Esophagus squamous epithelium (tissue), 5 donors: ENCODE measurements around the gene RSPO1. TPM values are rescaled to one million over a fixed set of nuclear protein-coding genes. Genes with fewer than 3 reads are reported as not detected.

Experiments
- DNase-seq: peaks from one replicate; lab custom pipeline; 2025; lab: John Stamatoyannopoulos, UW
- H3K27ac ChIP-seq, 4 donors: fragments of 200-600 bp; sonication (generic); one replicate each; pipeline ENCODE4 v1.5.1; 2016 to 2019; ENCODE audit warnings: mild to moderate bottlenecking in 1 of 4
- H3K27me3 ChIP-seq, 4 donors: fragments of 200-600 bp; sonication (generic); 1 replicate in 3 of 4; 2 replicates in 1 of 4; pipeline versions ENCODE4 v1.5.1 to v1.6.0; 2017 to 2021; ENCODE audit warnings: antibody characterized with exemption in 1 of 4
- H3K36me3 ChIP-seq, 3 donors: fragments of 200-600 bp; sonication (generic); one replicate each; pipeline ENCODE4 v1.5.1; 2016 to 2019
- H3K4me1 ChIP-seq, 3 donors: fragments of 200-600 bp; sonication (generic); one replicate each; pipeline ENCODE4 v1.5.1; 2017 to 2019
- H3K4me3 ChIP-seq, 4 donors: fragments of 200-600 bp; sonication (generic); 1 replicate in 3 of 4; 2 replicates in 1 of 4; pipeline ENCODE4 v1.5.1; 2016 to 2019; ENCODE audit warnings: mild to moderate bottlenecking in 2 of 4, moderate library complexity in 1 of 4
- H3K9me3 ChIP-seq, 3 donors: fragments of 200-600 bp; sonication (generic); one replicate each; pipeline ENCODE4 v1.5.1; 2016 to 2019
- CTCF ChIP-seq, 6 experiments: fragments of 450-650 bp in 4 of 6; fragments of 200-600 bp in 2 of 6; sonication (generic) in 2 of 6; IDR thresholded peaks; one replicate each; pipeline ENCODE4 v1.5.1; 2016 to 2019; ENCODE audit warnings: antibody characterized with exemption in 6 of 6, mild to moderate bottlenecking in 4 of 6, moderate library complexity in 4 of 6
- POLR2A ChIP-seq, 4 donors: fragments of 450-650 bp; IDR thresholded peaks; one replicate each; pipeline ENCODE4 v1.6.1; 2017; ENCODE audit warnings: antibody characterized with exemption in 4 of 4, mild to moderate bottlenecking in 4 of 4, moderate library complexity in 3 of 4
- WGBS, 2 donors: methylation state at CpG; one replicate each; pipeline ENCODE4 v1.1.5; 2018; 5-methylcytosine and 5-hydroxymethylcytosine counted together
- intact Hi-C: fragments of 100-400 bp; cut with DNase I; formaldehyde crosslinking; loops from one replicate; pipeline ENCODE4 v1.15.0; 2022
- total RNA-seq, 4 donors: library from RNA; depleted of rRNA; stranded (reverse); fragments of >200 nt; gene quantifications; one replicate each; pipeline ENCODE4 v1.1.0, GENCODE V29; 2016
- donor health status: DM: yes; HTN: yes; CAD: no.

Gene RSPO1
- total RNA-seq, 4 donors from 2014 or later: 0.49 to 6.1 (median 2.4) TPM

- Histone ChIP-seq H3K27me3 (no peaks in the 10 kb centered on the region), H3K4me3 (no peak overlapping the region), H3K9me3 (no peaks in the 10 kb centered on the region), H3K27ac (no peak overlapping the region), H3K36me3 (peaks cover 0 to 87% (median 41%) of the 10 kb centered on the region in 3 donors), H3K4me1 (no peaks in the 10 kb centered on the region)
- no peak for TF ChIP-seq CTCF (IDR thresholded peaks at IDR 0.05)
- no peak for TF ChIP-seq POLR2A (IDR thresholded peaks at IDR 0.05)
- no peak for DNase-seq
- WGBS, 2 donors: 77 to 83% methylated on average over 3 of the region's 3 CpGs
- intact Hi-C loops: no loop called here
Measured at GRCh38 chr1:37567023-37567422, 67.7 kb downstream of the RSPO1 start.

GRCh38 chr1:37564892-37565291 lies 69.8 kb downstream of the RSPO1 start:
- Histone ChIP-seq H3K9me3 (no peaks in the 10 kb centered on the region), H3K4me1 (no peaks in the 10 kb centered on the region), H3K36me3 (peaks cover 0 to 74% (median 38%) of the 10 kb centered on the region in 3 donors), H3K27me3 (no peaks in the 10 kb centered on the region), H3K27ac (no peak overlapping the region), H3K4me3 (no peak overlapping the region)
- DNase-seq: no peak
- intact Hi-C loops: no loop called here
- no peak for TF ChIP-seq CTCF (IDR thresholded peaks at IDR 0.05)
- TF ChIP-seq POLR2A (IDR thresholded peaks at IDR 0.05): no peak

GRCh38 chr1:37562984-37563383 lies 71.7 kb downstream of the RSPO1 start:
- no peaks in the 10 kb centered on the region for H3K27me3 ChIP-seq
- intact Hi-C loops: no loop called here
- H3K9me3 ChIP-seq: no peaks in the 10 kb centered on the region
- DNase-seq: no peak
- H3K27ac ChIP-seq: no peak overlapping the region
- H3K36me3 ChIP-seq: peaks cover 0 to 55% (median 26%) of the 10 kb centered on the region in 3 donors
- WGBS, 2 donors: 82 to 100% methylated on average over 1 of the region's 1 CpG
- H3K4me1 ChIP-seq: no peaks in the 10 kb centered on the region
- TF ChIP-seq POLR2A (IDR thresholded peaks at IDR 0.05): no peak
- no peak for TF ChIP-seq CTCF (IDR thresholded peaks at IDR 0.05)
- H3K4me3 ChIP-seq: no peak overlapping the region

Other genes starting within 250 kb of the RSPO1 start
- 100 to 1,000 TPM in 1 of 4 donors, 10 to 100 TPM in 3; 11.6 to 132 (median 49.0) TPM for gene ZC3H12A, start 160.3 kb downstream of the RSPO1 start, total RNA-seq
- 10 to 100 TPM; 45.5 to 67.9 (median 56.5) TPM for gene MEAF6, start 120.1 kb downstream of the RSPO1 start, total RNA-seq
- 10 to 100 TPM; 10.5 to 21.1 (median 13.1) TPM for gene SNIP1, start 80.6 kb downstream of the RSPO1 start, total RNA-seq
- 1 to 10 TPM in 1 of 4 donors, under 1 TPM in 2, not detected in 1; 0.09 to 4.2 (median 0.88) TPM for gene DNALI1, start 78.0 kb downstream of the RSPO1 start, total RNA-seq
- 10 to 100 TPM; 27.5 to 53.2 (median 37.1) TPM for gene GNL2, start 39.0 kb downstream of the RSPO1 start, total RNA-seq
- gene CDCA8, start 57.6 kb upstream of the RSPO1 start, total RNA-seq: 10 to 100 TPM in 1 of 4 donors, 1 to 10 TPM in 3; 3.4 to 15.1 (median 7.5) TPM
- gene EPHA10, start 130.2 kb upstream of the RSPO1 start, total RNA-seq: under 1 TPM in 3 of 4 donors, not detected in 1; 0.19 to 0.49 (median 0.31) TPM
- 1 to 10 TPM; 2.3 to 5.0 (median 3.7) TPM for gene MANEAL, start 159.0 kb upstream of the RSPO1 start, total RNA-seq
- gene C1orf122, start 172.9 kb upstream of the RSPO1 start, total RNA-seq: 10 to 100 TPM; 40.9 to 60.2 (median 52.1) TPM
- gene YRDC, start 173.3 kb upstream of the RSPO1 start, total RNA-seq: 10 to 100 TPM; 19.9 to 26.0 (median 21.1) TPM
- gene MTF1, start 224.7 kb upstream of the RSPO1 start, total RNA-seq: 10 to 100 TPM in 2 of 4 donors, 1 to 10 TPM in 2; 6.3 to 13.4 (median 9.9) TPM